Suppressor macrophage treated with lipopolysaccharide for 4 hours (primary cell): ENCODE measurements around the gene ITGAD.
A peak's percentile ranks its signal among the peaks of the same experiment; 100 is the strongest.
"Not testable (repeated sequence)": the region's sequence is repeated elsewhere in the genome, so short reads cannot be mapped to it uniquely, and the experiment has no call there.

Experiments
- DNase-seq: peaks from one replicate; pipeline ENCODE4 v3.0.0-alpha.2; 2020

The ITGAD gene

DNA sequence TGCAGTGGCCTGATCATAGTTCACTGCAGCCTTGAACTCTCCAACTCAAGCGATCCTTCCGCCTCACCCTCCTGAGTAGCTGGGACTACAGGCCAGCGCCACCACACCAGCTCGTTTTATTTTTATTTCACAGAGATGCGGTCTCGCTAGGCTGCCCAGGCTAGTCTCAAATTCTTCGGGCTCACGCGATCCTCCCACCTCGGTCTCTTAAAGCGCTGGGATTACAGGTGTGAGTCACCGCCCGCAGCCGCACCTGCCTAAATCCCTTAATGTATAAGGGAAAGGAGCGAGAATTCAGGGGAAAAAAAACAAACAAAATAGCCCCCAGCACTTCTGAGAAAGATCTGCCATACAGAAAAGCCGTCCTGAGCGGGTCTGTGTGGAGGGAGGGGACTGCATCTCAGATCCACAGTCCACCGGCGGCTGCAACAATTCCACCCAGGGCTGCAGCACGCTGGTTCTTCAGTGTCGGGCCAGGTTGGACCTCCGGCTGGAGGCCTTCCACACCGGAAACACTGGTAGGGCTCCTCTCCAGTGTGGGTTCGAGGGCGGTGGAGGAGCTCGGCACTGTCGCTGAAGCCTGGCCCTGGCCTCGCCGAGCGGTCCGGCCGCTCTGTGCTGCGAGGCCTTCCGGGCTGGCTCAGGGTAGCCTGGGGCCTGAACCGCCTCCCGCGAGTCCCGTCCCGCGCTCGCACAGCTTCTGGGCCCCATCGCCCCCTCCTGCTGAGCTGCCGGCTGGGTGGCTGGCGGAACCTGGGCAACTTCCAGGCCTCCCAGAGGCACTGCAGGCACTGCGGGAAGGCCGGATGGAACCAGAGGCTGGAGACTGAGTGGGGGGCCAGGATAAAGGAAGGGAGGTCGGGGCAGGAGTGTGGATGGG is 42.4 kb downstream of the ITGAD start:
- DNase-seq: no peak

DNA sequence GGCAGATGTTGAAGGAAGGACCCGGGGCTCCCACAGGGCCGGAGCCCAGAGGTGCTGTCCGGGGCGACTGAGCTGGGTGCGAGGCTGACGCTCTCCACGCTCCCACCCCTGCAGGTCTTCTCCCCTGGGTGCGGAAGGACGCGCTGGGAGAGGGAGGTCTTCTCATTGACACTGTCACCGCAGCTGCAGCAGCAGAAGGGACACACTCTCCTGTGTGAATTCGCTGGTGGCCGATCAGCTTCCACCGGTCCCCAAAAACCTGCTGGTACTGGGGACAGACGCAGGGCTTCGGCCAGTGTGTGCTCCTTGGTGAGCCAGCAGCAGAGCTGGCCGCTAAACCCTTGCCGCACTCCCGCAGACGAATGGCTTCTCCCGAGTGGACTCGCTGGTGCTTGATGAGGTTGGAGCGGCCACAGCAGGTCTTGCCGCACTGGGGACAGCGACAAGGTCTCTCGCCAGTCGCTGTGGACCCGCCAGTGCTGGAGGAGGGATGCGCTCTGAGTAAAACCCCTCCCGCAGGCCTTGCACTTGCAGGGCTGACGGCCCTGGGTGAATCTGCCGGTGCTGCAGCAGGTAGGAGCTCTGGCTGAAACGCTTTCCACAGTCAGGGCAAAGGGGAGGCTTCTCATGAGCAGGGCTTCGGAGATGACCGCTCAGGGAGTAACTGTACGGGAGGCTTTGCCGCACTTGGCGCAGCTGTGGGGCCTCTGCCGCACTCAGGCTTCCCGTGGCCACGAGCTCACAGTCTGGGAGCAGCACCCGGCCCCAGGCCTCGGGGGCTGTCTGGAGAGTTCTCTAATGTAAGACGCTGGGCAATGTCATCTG is 43.3 kb downstream of the ITGAD start:
- no peak for DNase-seq

DNA sequence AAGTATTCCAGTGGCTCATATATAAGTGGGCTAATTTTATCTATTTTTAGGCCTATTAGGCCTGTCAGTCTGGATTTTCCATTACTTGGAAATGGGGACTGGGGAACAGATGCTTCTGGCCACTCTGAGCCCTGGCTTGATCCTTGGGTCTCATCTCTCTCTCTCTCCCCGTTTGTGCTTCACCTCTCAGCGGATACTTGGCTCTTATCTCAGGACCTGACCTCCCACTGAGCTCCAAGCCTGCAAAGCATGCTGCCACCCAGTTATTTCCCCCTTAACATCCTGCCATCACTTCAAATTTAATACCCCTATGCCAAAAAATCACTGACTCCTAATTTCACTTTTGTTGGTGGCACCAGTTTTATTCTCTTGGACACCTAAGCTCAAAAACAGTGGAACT is 45.3 kb downstream of the ITGAD start:
- no peak for DNase-seq

DNA sequence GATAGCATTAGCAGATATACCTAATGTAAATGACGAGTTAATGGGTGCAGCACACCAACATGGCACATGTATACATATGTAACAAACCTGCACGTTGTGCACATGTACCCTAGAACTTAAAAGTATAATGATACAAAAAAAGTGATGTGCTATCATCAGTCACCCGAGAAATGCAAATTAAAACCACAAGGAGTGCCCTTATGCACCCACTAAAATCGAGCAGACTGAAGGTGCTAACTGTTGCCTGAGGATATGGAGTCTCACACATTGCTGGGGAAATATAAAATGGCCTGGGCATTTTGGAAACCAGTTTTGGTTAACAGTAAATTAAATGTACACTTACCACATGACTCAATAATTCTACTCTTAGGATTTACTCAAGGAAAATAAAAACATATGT is 45.9 kb downstream of the ITGAD start:
- DNase-seq: not testable (repeated sequence)

DNA sequence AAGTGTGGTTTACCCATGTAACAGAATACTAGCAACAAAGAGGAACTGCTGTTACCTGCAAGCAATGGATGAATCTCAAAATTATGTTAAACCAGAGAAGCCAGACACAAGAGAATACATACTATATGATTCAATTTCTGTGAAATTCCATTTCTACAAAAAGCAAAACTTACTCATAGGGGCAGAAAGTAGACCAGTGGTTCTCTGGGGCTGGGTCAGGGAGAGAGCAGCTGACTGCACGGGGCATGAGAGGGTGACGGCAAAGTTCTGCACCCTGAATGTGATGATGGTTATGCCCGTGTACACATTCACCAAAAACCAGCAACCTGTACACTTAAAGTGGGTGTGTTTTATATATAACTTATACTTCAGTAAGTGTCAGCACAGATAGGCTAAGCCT is 46.4 kb downstream of the ITGAD start:
- no peak for DNase-seq

DNA sequence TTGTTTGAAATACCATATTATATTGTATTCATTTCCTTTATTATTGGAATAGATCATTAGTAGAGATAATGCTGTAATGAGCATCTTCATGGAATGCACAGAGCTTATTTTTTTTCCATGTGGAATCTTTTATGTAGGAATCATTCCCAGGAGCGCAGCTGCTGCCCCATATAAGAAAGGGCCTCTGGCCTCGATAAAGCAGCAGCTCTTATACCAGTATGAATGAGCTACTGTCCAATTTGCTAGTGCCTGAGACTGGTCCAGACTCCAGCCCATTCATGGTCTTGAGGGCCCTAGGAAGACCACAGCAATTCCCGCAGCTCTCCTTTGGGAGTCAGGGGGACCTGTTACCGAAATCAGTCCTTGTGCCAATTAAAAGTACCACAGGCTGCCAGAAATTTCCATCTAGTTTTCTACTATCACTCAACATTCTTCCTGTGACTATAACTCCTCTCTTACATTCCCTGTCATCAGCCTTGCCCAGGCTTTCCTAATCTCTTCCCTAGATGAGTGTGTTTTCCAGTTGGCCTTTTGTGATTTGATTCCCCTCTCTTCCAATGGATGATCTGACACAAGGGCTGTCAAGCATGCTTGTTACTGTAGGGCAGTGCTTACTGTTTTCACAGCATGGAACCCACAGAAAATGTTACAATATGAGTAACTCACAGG is 47.5 kb downstream of the ITGAD start:
- no peak for DNase-seq

DNA sequence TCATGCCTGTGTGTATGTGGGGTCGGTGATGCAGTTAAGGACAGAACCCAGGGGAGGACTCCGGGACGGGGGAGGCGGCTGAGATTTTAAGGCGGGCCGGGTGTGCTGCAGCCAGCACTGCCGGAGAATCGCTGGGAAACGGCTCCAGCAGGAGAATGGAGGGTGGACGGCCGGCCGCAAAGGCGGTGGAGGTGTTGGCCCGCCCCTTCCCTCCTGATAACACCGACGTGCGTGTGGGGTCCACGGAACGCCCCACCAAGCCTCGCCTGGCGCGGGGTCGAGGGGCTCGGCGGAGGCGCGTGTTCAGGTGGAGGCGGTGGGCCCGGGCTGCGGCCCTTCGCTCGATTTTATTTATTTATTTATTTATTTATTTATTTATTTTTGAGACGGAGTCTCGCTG is 48.8 kb downstream of the ITGAD start:
- no peak for DNase-seq

DNA sequence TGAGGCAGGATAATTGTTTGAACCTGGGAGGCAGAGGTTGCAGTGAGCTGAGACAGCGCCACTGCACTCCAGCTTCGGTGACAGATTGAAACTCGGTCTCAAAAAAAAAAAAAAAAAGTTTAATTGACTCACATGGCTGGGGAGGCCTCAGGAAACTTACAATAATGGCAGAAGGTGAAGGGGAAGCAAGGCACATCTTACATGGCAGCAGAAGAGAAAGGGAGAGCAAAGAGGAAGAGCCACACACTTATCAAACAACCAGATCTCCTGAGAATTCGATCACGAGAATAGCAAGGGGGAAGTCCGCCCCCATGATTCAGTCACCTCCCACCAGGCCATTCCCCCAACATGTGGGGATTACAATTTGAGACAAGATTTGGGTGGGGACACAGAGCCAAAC is 52.8 kb downstream of the ITGAD start:
- not testable (repeated sequence) for DNase-seq

DNA sequence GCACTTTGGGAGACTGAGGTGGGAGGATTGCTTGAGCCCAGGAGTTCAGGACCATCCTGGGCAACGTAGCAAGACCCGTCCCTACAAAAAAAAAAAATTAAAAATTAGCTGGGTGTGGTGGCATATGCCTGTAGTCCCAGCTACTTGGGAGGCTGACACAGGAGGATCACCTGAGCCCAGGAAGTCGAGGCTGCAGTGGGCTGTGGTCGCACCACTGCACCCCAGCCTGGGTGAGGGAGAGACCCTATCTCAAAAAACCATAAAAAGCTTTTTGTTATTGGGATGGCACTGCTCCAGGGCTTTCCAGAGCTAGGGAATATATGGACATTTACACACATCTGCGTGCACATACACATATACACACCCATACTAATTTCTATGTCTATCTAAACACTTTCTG is 58.1 kb downstream of the ITGAD start:
- no peak for DNase-seq

DNA sequence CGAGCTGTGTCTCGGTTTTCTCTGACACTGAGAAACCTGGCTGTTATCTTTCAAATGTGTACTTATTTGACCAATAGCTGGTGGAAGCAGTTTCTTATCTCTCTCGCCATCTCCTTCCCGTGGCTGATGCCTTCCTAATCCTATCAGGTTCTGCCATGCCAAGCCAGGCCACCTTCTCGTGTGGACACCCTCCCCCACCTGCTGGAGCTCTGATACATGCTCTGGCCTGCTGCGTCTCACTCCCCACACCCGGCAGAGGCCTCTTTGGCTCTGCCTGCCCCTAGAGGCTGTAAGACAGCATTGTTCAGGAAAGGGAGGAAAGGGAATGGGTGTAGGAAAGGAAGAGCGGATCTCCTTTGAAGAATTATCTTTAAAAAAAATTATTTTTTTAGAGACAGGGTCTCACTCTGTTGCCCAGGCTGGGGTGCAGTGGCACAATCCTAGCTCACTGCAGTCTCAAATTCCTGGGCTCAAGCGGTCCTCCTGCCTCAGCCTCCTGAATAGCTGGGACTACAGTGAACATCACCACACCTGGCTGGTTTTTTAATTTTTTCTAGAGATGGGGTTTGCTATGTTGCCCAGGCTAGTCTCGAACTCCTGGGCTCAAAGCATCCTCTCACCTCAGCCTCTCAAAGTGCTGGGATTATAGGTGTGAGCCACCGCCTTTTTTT is 58.7 kb downstream of the ITGAD start:
- peak; percentile 55 for DNase-seq

DNA sequence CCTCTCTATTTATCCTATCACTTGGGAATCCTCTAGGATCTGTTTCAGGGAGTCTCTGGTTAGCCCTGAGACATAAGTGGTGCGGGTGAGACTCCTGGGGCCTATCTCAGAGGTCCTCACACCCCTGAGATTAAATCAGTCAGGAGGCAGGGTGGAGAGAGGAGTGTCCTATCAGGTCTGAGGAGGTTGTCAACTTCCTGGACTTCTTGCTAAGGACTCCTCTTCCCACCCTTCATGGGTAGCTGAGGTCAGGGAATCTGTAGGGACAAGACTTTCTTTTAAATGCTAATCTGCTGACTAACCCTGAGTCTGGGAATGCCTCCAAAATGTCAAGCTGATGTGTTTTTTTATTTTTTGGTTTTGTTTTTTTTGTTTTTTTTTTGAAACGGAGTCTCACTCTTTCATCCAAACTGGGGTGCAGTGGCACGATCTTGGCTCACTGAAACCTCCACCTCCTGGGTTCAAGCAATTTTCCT is 59.5 kb downstream of the ITGAD start:
- DNase-seq: peak; percentile 46

DNA sequence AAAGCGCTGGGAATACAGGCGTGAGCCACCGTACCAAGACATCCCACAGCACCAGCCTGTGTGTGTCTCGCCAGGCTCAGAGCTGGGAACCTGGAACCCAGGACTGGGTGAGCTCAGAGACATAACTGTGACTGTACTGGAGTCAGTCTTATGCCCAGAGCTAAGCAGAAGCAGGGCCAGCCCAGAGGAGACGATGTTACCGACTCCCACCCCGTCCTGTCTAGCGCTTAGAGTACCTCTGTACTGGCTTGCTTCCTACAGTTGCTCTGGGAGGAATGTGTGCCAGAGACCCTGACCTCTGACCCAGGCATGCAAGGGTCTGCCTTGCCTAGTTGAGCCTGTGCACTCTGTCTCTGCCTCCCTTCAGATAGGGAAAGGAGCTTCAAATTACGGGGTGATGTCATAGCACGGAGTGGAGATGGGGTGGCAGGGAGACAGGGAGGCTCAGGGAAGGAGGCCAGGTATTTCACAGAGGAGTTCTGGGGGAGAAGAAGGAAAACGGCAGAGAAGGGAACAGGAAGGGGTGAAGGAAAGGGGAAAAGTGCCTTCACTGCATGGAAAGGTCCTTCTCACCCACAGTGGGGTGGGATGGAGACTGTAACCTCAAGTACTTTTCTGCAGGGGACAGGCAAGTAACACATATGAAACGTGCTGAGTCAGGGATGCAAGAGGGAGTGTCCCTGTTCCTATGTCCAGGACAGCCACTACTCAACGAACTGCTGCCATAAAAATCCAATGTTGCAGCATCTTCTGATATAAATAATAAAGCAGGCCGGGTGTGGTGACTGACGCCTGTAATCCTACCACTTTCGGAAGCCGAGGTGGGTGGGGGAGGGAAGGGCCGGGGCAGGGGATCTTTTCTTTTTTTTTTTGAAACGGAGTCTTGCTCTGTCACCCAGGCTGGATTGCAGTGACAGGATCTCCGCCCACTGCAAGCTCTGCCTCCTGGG is 60.4 kb downstream of the ITGAD start:
- peak; percentile 94 for DNase-seq

DNA sequence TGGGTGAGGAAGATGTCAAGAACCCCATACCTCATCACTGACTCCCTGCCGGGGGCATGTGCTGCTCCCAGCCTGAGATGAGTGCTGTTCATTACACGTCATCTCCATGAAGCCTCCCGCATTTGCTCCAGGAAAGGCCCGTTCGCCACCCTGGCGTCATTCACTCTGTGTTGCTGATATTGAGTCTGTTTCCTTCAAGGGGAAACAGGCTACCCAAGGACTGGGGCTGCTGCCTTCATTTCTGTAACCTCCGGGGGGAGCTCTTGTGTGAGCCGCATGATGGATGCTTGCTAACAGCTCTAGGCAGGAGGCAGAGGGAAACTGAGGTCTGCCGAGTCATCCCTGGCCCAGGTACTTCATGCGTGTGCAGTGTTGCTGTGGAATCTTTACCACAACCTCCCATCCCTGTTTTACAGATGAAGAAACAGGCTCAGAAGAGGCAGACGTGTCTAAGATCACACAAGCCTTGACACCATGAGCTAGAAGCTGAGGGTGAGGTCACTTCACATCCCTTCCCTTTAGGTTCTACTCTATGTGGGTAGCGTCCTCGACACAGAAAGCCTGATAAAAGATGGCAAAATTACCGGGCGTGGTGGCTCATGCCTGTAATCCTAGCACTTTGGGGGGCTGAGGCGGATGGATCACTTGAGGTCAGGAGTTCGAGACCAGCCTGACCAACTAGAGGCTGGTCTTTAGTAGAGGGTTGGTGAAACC is 62.6 kb downstream of the ITGAD start:
- peak; percentile 45 for DNase-seq

DNA sequence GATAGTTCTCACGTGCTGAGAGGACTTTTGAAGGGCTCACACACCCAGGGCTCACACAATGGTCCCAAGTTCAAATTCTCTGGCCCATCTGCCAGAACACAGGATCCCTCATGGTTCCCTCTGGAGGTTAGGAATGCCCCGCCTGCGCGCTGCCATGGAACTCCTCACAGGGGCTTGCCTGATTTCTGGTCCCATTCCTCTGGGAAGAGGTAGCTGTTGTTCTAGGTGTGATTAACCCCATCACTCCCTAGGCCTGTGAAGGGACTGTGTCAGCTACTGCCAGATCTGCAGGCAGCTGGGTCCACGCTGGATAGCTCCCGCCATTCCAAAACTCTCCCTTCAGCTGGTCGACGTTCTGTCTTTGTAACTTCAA is 63.8 kb downstream of the ITGAD start:
- no peak for DNase-seq

DNA sequence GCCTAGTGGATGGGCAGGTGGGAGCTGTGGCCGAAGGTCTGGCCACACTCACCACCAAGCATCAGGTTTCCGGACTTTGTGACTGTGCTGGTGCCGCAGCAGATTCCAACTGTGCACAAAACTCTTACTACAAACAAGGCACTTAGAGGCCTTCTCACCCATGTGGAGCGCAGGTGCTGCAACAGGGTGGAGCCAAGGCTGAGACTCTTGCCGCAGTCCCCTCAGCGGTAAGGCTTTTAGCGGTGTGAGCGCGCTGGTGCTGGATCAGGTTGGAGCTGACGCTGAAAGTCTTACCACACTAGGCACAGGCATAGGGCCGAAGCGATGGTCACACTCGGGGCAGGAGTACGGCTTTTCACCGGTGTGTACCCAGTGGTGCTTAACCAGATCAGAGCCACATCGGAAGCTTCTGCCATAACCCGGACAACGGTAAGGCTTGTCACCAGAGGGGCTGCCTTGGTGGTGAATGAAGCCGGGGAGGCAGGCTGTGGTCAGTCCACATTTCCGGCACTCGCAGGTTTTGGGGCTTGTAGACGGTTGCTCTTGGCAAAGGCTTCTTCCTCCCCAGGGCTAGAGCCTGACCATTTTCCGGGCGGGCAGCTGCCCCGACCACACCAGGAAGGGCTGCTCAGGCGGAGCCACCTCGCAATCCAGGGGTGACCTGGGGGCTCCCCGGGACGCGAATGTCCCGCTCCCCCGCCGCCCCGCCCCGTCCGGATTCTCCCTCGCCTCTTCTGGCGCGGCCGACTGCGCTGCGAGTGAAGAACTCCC is 65.1 kb downstream of the ITGAD start:
- peak; percentile 19 for DNase-seq

DNA sequence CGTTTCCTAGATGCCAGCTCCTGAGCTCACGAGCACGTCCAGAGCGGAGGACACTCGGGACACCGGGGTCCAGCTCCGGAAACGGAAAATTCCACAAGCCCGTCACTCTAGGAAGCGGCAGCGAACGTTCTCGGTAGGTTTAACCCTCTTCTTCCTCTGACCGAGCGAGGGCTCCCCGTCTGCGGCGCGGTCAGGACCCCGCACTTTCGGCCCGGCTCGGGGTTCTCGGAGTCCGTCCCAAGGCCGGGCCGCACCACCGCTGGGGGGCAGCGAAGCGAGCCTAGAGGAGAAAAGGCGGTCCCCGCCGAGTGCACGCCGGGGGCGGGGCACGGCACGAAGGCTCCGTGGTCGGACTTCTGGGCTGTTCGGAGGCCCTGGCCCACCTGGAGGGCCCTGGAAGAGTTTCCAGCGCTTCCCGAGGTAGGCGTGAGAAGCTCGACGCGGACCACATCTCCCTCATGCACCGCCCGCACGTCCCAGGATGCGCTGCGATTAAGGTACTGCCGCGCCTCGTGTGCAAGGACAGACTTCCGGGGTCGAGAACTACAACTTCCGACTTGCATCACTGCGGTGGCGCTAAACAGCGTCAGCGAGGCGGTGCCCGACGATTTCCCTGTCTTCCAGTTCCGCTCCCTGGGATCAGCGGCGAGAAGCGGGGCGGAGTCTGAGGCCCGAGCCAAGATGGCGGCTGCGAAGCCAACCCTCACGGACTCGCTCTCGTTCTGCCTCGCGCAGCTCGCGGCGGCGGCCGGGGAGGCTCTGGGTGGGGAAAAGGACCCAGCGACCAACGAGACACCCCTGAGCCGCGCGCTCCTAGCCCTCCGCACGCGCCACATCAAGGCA is 65.9 kb downstream of the ITGAD start, which contains the start of gene ARMC5:
Gene ARMC5, plus strand, starts transcription at position 658 of the 843 bp plus-strand sequence. Its CDS starts 24 bp downstream, at position 682.
- peak; percentile 99 for DNase-seq

DNA sequence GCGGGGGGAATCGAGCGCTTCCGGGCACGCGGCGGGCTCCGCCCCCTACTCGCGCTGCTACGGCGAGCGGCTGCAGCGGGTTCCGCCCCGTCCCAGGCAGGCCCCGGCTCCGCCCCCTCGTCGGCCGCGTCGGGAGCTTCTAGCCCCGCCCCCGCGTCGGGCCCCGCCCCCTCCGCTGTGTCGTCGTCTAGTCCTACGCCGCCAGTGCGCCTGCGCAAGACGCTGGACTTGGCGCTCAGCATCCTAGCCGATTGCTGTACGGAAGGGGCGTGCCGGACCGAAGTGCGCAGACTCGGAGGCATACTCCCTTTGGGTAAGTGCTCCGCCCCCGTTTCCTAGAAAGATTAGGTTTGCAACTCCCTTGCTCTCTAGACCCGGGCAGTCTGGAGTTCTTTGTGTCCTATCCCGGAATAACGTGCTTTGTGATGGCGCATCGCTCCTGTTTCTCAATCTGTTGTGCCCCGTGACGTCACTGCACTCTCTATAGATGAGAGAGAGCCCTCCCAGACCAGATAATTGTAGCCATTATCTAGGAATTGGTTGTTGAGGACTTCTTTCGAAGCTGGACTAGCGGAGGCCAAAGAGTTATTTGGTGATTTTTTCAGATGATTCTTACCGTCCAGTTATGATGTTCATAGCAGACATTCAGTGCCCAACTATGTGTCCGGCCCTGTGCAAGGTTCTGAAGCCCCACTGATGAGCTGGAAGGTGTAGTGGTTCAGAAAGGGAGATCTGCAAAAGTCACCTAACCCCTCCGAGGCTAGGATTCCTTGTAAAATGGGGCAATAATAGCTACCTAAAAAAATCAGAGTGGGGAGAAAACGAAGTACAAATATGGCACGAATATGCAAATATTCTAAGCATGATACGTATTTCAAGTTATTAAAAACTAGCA is 66.8 kb downstream of the ITGAD start:
- peak; percentile 100 for DNase-seq

DNA sequence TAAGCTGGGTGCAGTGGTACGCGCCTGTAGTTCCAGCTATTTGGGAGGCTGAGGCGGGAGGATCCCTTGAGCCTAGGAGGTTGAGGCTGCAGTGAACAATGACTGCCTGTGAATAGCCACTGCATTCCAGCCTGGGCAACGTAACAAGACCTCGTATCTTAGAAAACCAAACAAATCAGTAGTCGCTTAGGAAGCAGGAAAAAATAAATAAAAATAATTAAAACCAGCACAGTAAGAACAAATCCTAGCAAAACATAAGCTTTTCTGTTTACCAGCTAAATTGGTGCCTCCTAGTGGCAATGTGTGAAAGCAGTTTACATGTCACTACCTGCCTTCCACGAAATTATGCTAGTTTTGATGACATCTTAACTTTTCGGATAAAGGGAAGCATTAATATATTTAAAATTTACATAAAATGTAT is 67.5 kb downstream of the ITGAD start:
- DNase-seq: peak; percentile 49
